22Rv1 (cell line): ENCODE measurements around the gene COL6A5.

Experiments
- CTCF ChIP-seq: fragments of 450-650 bp; IDR thresholded peaks from 2 replicates; pipeline ENCODE4 v1.5.1; 2017; ENCODE audit warnings: mild to moderate bottlenecking
- ZFX ChIP-seq: fragments of 450-650 bp; IDR thresholded peaks from 2 replicates; pipeline ENCODE4 v1.6.1; 2017; ENCODE audit warnings: antibody characterized with exemption, borderline replicate concordance

- TF ChIP-seq ZFX (no peak), CTCF (no peak)
Observed at GRCh38 chr3:130380398-130380797, 34.9 kb downstream of the COL6A5 start.
